Mesothelial cell of epicardium (in vitro differentiated cells): ENCODE measurements around the gene PTBP3. TPM values are rescaled to one million over a fixed set of nuclear protein-coding genes. Genes with fewer than 3 reads are reported as not detected.

Source experiments
- DNase-seq, 2 experiments: peaks; one replicate each; pipeline ENCODE4 v3.0.0; 2021; ENCODE audit warnings: low spot score in 2 of 2; ENCODE audit not compliant: unreplicated experiment in 2 of 2
- H3K27ac Mint-ChIP-seq: 2 replicates; pipeline ENCODE4 v1.8.0; 2021; ENCODE audit warnings: mixed read lengths
- H3K27me3 Mint-ChIP-seq: 2 replicates; pipeline ENCODE4 v1.8.0; 2021; ENCODE audit warnings: low read depth, mixed read lengths
- H3K36me3 Mint-ChIP-seq: 2 replicates; pipeline ENCODE4 v1.8.0; 2021; ENCODE audit warnings: mixed read lengths
- H3K4me1 Mint-ChIP-seq: 2 replicates; pipeline ENCODE4 v1.8.0; 2021; ENCODE audit warnings: mixed read lengths
- H3K4me3 Mint-ChIP-seq: 2 replicates; pipeline ENCODE4 v1.8.0; 2021; ENCODE audit warnings: mild to moderate bottlenecking, moderate library complexity, mixed read lengths
- H3K9me3 Mint-ChIP-seq: 2 replicates; pipeline ENCODE4 v1.8.0; 2021; ENCODE audit warnings: mixed read lengths
- total RNA-seq: library from RNA; stranded (reverse); gene quantifications from 3 replicates; pipeline ENCODE4 v1.2.1, GENCODE V29; 2021
- TF ChIP-seq, protein P1 (sequence below): fragments of 200-600 bp; sonication (generic); IDR thresholded peaks from one replicate; pipeline ENCODE4 v1.5.0; 2021; ENCODE audit warnings: antibody characterized with exemption; ENCODE audit not compliant: unreplicated experiment

Gene PTBP3
- total RNA-seq, 1 donor from 2014 or later = 41.6 TPM

DNA sequence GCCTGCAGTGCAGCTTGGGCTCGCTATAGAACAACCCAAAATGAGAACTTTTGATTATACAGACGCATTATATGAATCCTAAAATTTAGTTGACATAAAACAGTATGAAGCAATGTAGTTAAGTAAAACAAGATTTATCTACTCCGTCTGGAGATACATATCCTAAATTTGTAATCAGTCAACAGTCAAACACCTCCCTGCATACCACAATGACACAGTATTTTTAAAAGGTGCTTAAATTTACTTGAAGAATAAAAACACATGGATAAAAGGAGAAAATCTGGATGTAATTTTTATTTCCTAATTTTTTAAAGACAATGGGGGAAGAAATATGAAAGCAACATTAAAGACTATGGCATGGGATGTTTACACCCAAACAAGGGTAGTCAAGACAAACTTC lies 70.8 kb downstream of the PTBP3 start:
- H3K27me3 Mint-ChIP-seq = no peaks in the 10 kb centered on the region

GRCh38 chr9:112261133-112261532 lies 72.3 kb downstream of the PTBP3 start:
- peaks cover 12% of the 10 kb centered on the region for H3K4me1 Mint-ChIP-seq
- peaks cover 3% of the 10 kb centered on the region for H3K9me3 Mint-ChIP-seq
- H3K27ac Mint-ChIP-seq = no peak overlapping the region
- H3K27me3 Mint-ChIP-seq = no peaks in the 10 kb centered on the region
- no peak overlapping the region for H3K4me3 Mint-ChIP-seq
- H3K36me3 Mint-ChIP-seq = peaks cover 16% of the 10 kb centered on the region
- TF ChIP-seq, protein P1, sequence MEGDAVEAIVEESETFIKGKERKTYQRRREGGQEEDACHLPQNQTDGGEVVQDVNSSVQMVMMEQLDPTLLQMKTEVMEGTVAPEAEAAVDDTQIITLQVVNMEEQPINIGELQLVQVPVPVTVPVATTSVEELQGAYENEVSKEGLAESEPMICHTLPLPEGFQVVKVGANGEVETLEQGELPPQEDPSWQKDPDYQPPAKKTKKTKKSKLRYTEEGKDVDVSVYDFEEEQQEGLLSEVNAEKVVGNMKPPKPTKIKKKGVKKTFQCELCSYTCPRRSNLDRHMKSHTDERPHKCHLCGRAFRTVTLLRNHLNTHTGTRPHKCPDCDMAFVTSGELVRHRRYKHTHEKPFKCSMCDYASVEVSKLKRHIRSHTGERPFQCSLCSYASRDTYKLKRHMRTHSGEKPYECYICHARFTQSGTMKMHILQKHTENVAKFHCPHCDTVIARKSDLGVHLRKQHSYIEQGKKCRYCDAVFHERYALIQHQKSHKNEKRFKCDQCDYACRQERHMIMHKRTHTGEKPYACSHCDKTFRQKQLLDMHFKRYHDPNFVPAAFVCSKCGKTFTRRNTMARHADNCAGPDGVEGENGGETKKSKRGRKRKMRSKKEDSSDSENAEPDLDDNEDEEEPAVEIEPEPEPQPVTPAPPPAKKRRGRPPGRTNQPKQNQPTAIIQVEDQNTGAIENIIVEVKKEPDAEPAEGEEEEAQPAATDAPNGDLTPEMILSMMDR = no peak
- no peak for DNase-seq

More for the DNA sequence above, 70.8 kb downstream of the PTBP3 start:
- H3K27ac Mint-ChIP-seq = no peak overlapping the region
- peaks cover 12% of the 10 kb centered on the region for H3K4me1 Mint-ChIP-seq
- TF ChIP-seq, protein P1 = no peak
- H3K36me3 Mint-ChIP-seq = peaks cover 16% of the 10 kb centered on the region
- H3K4me3 Mint-ChIP-seq = no peak overlapping the region
- DNase-seq = no peak
- H3K9me3 Mint-ChIP-seq = peaks cover 3% of the 10 kb centered on the region

DNA sequence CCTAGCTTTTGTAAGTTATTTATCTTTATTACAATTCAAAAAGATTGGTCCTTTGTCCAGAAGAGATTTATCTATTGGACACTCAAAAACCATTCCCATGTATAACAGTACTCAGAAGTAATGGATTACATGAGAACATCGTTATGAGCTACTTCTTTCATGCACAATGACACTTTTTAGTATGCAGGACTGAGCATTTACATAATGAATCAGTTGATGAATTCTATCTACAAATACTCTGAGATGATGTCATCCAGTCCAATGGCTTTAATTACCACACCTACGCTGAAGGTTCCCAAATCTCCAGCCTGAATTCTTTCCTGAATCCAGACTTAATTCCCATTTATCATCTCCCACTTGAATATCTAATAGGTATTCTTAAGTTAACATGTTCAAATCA lies 75.3 kb downstream of the PTBP3 start:
- no peak for DNase-seq
- TF ChIP-seq, protein P1 = no peak
- Mint-ChIP-seq H3K27ac (no peak overlapping the region), H3K36me3 (peaks cover 5% of the 10 kb centered on the region), H3K9me3 (no peaks in the 10 kb centered on the region), H3K4me1 (peaks cover 3% of the 10 kb centered on the region), H3K4me3 (no peak overlapping the region), H3K27me3 (no peaks in the 10 kb centered on the region)

GRCh38 chr9:112252194-112252593 lies 81.2 kb downstream of the PTBP3 start:
- Mint-ChIP-seq H3K4me1 (no peaks in the 10 kb centered on the region), H3K4me3 (no peak overlapping the region), H3K9me3 (no peaks in the 10 kb centered on the region), H3K27me3 (no peaks in the 10 kb centered on the region), H3K27ac (no peak overlapping the region), H3K36me3 (peaks cover 9% of the 10 kb centered on the region)
- TF ChIP-seq, protein P1 = no peak
- no peak for DNase-seq

DNA sequence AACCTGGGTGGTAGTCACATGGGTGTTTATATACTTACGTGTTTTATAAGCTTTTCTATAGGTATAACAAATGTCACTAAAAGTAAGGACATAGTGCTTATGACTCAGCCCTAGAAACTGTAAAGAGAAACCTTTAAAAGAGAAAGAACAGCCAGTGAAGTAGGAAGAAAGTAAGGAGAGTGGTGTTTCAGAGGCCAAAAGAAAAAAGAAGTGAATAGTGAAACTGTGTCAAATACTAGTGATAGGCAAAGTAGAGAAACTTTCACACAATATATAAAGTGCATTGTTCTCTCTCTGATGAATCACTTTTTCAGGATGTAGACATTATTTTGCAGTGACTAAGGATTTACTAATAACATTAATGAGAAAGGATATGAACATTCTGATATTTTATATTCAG lies 84.1 kb downstream of the PTBP3 start:
- Mint-ChIP-seq H3K27ac (no peak overlapping the region), H3K36me3 (peaks cover 19% of the 10 kb centered on the region), H3K27me3 (no peaks in the 10 kb centered on the region), H3K9me3 (no peaks in the 10 kb centered on the region), H3K4me3 (no peak overlapping the region), H3K4me1 (no peaks in the 10 kb centered on the region)
- TF ChIP-seq, protein P1 = no peak
- DNase-seq = no peak

GRCh38 chr9:112248722-112249121 lies 84.7 kb downstream of the PTBP3 start:
- DNase-seq = no peak
- Mint-ChIP-seq H3K27ac (peak overlapping the region; percentile 27), H3K4me3 (no peak overlapping the region), H3K36me3 (peaks cover 19% of the 10 kb centered on the region), H3K9me3 (no peaks in the 10 kb centered on the region), H3K27me3 (no peaks in the 10 kb centered on the region), H3K4me1 (no peaks in the 10 kb centered on the region)
- TF ChIP-seq, protein P1 = no peak
